SK-N-SH (cell line): Measurements from ENCODE around the gene WDR88. TPM values are rescaled to one million over a fixed set of nuclear protein-coding genes. Genes with fewer than 3 reads are reported as not detected.
A peak's percentile ranks its signal among the peaks of the same experiment; 100 is the strongest.

Experiments
- CTCF ChIA-PET: fragments of 300-600, 350-600 bp; formaldehyde crosslinking; extraction: SDS; loops from one replicate; lab custom pipeline; 2021; lab: Yijun Ruan, JAX
- POLR2A ChIA-PET: fragments of 350-600 bp; sonication (Branson Sonifier 250); formaldehyde crosslinking; extraction: SDS; loops from one replicate; lab custom pipeline; 2020; ENCODE audit warnings: antibody characterized with exemption, inconsistent platforms; lab: Yijun Ruan, JAX
- DNase-seq: peaks from one replicate; pipeline ENCODE4 v3.0.0; 2012
- H2AFZ ChIP-seq: fragments of 200-600 bp; sonication (generic); 2 replicates; pipeline ENCODE4 v1.8.1; 2016; ENCODE audit warnings: antibody characterized with exemption, mild to moderate bottlenecking, low read depth
- H3F3A ChIP-seq: fragments of 200-600 bp; sonication (generic); replicated peaks from 2 replicates; pipeline ENCODE3; 2016; ENCODE audit warnings: antibody characterized with exemption, mild to moderate bottlenecking; ENCODE audit not compliant: insufficient read depth
- H3K27ac ChIP-seq, 2 experiments: fragments of 200-500 bp in 1 of 2; fragments of 200-600 bp in 1 of 2; sonication (Bioruptor generic) in 1 of 2; sonication (generic), shearing (Covaris generic) in 1 of 2; 2 replicates each; pipeline versions ENCODE4 v1.5.1 to v1.6.1; 2014 to 2016; ENCODE audit warnings: low read depth in 2 of 2, inconsistent platforms in 1 of 2, low read length in 1 of 2, mild to moderate bottlenecking in 1 of 2, mixed read lengths in 1 of 2
- H3K27me3 ChIP-seq: fragments of 200-600 bp; sonication (generic), shearing (Covaris generic); 2 replicates; pipeline ENCODE4 v1.6.1; 2016; ENCODE audit warnings: mixed run types; ENCODE audit not compliant: insufficient read depth
- H3K36me3 ChIP-seq, 2 experiments: fragments of 200-500 bp in 1 of 2; fragments of 200-600 bp in 1 of 2; sonication (Bioruptor generic) in 1 of 2; sonication (generic) in 1 of 2; replicated peaks in 1 of 2; 2 replicates each; pipeline versions ENCODE3 to v1.5.1; 2014 to 2016; ENCODE audit warnings: low read length in 1 of 2, mild to moderate bottlenecking in 1 of 2; ENCODE audit not compliant: insufficient read depth in 2 of 2, control insufficient read depth in 1 of 2
- H3K4me1 ChIP-seq, 2 experiments: fragments of 200-500 bp in 1 of 2; fragments of 200-600 bp in 1 of 2; sonication (Bioruptor generic) in 1 of 2; sonication (generic), shearing (Covaris generic) in 1 of 2; 2 replicates each; pipeline versions ENCODE4 v1.5.1 to v1.6.1; 2014 to 2016; ENCODE audit warnings: low read depth in 1 of 2, low read length in 1 of 2, mixed run types in 1 of 2; ENCODE audit not compliant: insufficient read depth in 2 of 2, control insufficient read depth in 1 of 2
- H3K4me2 ChIP-seq: fragments of 200-600 bp; sonication (generic), shearing (Covaris generic); 2 replicates; pipeline ENCODE4 v1.6.1; 2017; ENCODE audit warnings: mixed run types
- H3K4me3 ChIP-seq, 2 experiments: fragments of 200-500 bp in 1 of 2; fragments of 200-600 bp in 1 of 2; sonication (Bioruptor generic) in 1 of 2; sonication (generic), shearing (Covaris generic) in 1 of 2; 2 replicates each; pipeline versions ENCODE4 v1.5.1 to v1.8.1; 2014 to 2016; ENCODE audit warnings: low read depth in 2 of 2, inconsistent platforms in 1 of 2, low read length in 1 of 2, mild to moderate bottlenecking in 1 of 2, mixed read lengths in 1 of 2, moderate library complexity in 1 of 2
- H3K79me2 ChIP-seq: fragments of 200-600 bp; sonication (generic); 2 replicates; pipeline ENCODE4 v1.8.1; 2017; ENCODE audit warnings: mild to moderate bottlenecking; ENCODE audit not compliant: insufficient read depth
- H3K9ac ChIP-seq: fragments of 200-600 bp; sonication (generic); 2 replicates; pipeline ENCODE4 v1.6.1; 2017; ENCODE audit warnings: mixed run types
- H3K9me2 ChIP-seq: fragments of 200-600 bp; sonication (generic); 2 replicates; pipeline ENCODE4 v1.6.1; 2017; ENCODE audit warnings: mixed run types
- H3K9me3 ChIP-seq: fragments of 200-600 bp; sonication (generic); 2 replicates; pipeline ENCODE4 v1.6.1; 2017; ENCODE audit warnings: mixed run types, mild to moderate bottlenecking, moderate library complexity
- H4K20me1 ChIP-seq: fragments of 200-600 bp; sonication (generic); 2 replicates; pipeline ENCODE4 v1.6.1; 2017; ENCODE audit warnings: mild to moderate bottlenecking, mixed run types; ENCODE audit not compliant: insufficient read depth
- CHD2 ChIP-seq: fragments of 150-350 bp; IDR thresholded peaks from 2 replicates; pipeline ENCODE4 v1.6.1; 2018; ENCODE audit warnings: low read length; ENCODE audit not compliant: partially characterized antibody
- CTCF ChIP-seq: fragments of 200-600 bp; sonication (generic); IDR thresholded peaks from 2 replicates; pipeline ENCODE4 v1.6.1; 2017; ENCODE audit warnings: antibody characterized with exemption, mild to moderate bottlenecking, moderate library complexity
- ELF1 ChIP-seq: IDR thresholded peaks from 2 replicates; pipeline ENCODE4 v1.4.0; 2012
- FOSL2 ChIP-seq: IDR thresholded peaks from 2 replicates; pipeline ENCODE4 v1.4.0; 2012; ENCODE audit warnings: low read depth, mild to moderate bottlenecking, moderate library complexity, borderline replicate concordance
- FOXJ3 ChIP-seq: sonication (generic); formaldehyde crosslinking; IDR thresholded peaks from 2 replicates; pipeline ENCODE4 v1.5.1; 2020; ENCODE audit warnings: mild to moderate bottlenecking, missing genetic modification reagents
- FOXM1 ChIP-seq: IDR thresholded peaks from 2 replicates; pipeline ENCODE4 v1.4.0; 2012; ENCODE audit warnings: low read depth, mild to moderate bottlenecking
- GATA2 ChIP-seq: sonication (generic); formaldehyde crosslinking; IDR thresholded peaks from 2 replicates; pipeline ENCODE4 v1.5.0; 2020; ENCODE audit warnings: mild to moderate bottlenecking, missing genetic modification reagents
- JUND ChIP-seq: IDR thresholded peaks from 2 replicates; pipeline ENCODE4 v1.4.0; 2012
- MEF2A ChIP-seq: IDR thresholded peaks from 2 replicates; pipeline ENCODE4 v1.4.0; 2012; ENCODE audit warnings: low read depth, borderline replicate concordance
- MXI1 ChIP-seq: IDR thresholded peaks from 2 replicates; pipeline ENCODE4 v1.6.1; 2012; ENCODE audit warnings: mild to moderate bottlenecking, low read depth, low read length, improper control_type of control experiment
- NRF1 ChIP-seq: IDR thresholded peaks from 2 replicates; pipeline ENCODE4 v1.6.1; 2012; ENCODE audit warnings: low read depth, mild to moderate bottlenecking, low read length
- POLR2AphosphoS5 ChIP-seq: IDR thresholded peaks from 2 replicates; pipeline ENCODE4 v1.6.1; 2012; ENCODE audit warnings: low read depth, low read length
- RAD21 ChIP-seq: IDR thresholded peaks from 2 replicates; pipeline ENCODE4 v1.6.1; 2012; ENCODE audit warnings: mild to moderate bottlenecking, low read length
- RCOR1 ChIP-seq: fragments of 150-350 bp; IDR thresholded peaks from 2 replicates; pipeline ENCODE4 v1.6.1; 2017; ENCODE audit warnings: antibody characterized with exemption, low read length
- REST ChIP-seq: IDR thresholded peaks from 2 replicates; pipeline ENCODE4 v1.6.1; 2012; ENCODE audit warnings: mild to moderate bottlenecking, low read depth, low read length, moderate library complexity
- RXRA ChIP-seq: IDR thresholded peaks from 2 replicates; pipeline ENCODE4 v1.4.0; 2012; ENCODE audit warnings: low read depth, mild to moderate bottlenecking, borderline replicate concordance
- SIN3A ChIP-seq: IDR thresholded peaks from 2 replicates; pipeline ENCODE4 v1.6.1; 2012; ENCODE audit warnings: low read depth, mild to moderate bottlenecking, low read length, moderate library complexity, borderline replicate concordance
- SMC3 ChIP-seq: IDR thresholded peaks from 2 replicates; pipeline ENCODE4 v1.6.1; 2012; ENCODE audit warnings: low read depth, low read length, improper control_type of control experiment
- TAF1 ChIP-seq: IDR thresholded peaks from 2 replicates; pipeline ENCODE4 v1.6.1; 2012; ENCODE audit warnings: low read depth, mild to moderate bottlenecking, low read length, moderate library complexity, borderline replicate concordance
- TCF12 ChIP-seq: IDR thresholded peaks from 2 replicates; pipeline ENCODE4 v1.4.0; 2012
- YY1 ChIP-seq: IDR thresholded peaks from 2 replicates; pipeline ENCODE4 v1.4.0; 2012; ENCODE audit warnings: low read depth, mild to moderate bottlenecking
- ZBTB33 ChIP-seq: IDR thresholded peaks from 2 replicates; pipeline ENCODE4 v1.4.0; 2012; ENCODE audit warnings: low read depth, borderline replicate concordance
- whole genome bisulfite sequencing: methylation state at CpG from one replicate; pipeline ENCODE4 v1.1.6; 2017; ENCODE audit warnings: low lambda C conversion rate; 5-methylcytosine and 5-hydroxymethylcytosine counted together
- polyA plus RNA-seq, 3 experiments: library from polyadenylated mRNA; depleted of rRNA; stranded (reverse); fragments of >200 nt; gene quantifications; 2 replicates each; pipeline ENCODE4 v1.2.3, GENCODE V29; 2012

Gene WDR88
- polyA plus RNA-seq, 1 of the 3 experiments (the other 2 are of a cell fraction), result not detected

- TF ChIP-seq SMC3 (peak; percentile 93), ELF1 (no peak), ZBTB33 (no peak), TCF12 (no peak), MXI1 (no peak), REST (no peak), MEF2A (no peak), TAF1 (no peak), SIN3A (no peak), YY1 (no peak), NRF1 (0 out of 2 replicates have a peak, but pooled peaks have one; percentile 44), GATA2 (CRISPR knock-in tag) (no peak), RCOR1 (no peak), FOXJ3 (CRISPR knock-in tag) (no peak)
These were observed 12.0 kb downstream of the WDR88 start (continued) for GRCh38 chr19:33143897-33144405.

GRCh38 chr19:33146209-33146608, 14.3 kb downstream of the WDR88 start:
- 93% methylated on average over 9 of the region's 9 CpGs for WGBS
- Histone ChIP-seq H3K27me3 (no peaks in the 10 kb centered on the region), H3K79me2 (no peaks in the 10 kb centered on the region), H3K4me1 (no peaks in the 10 kb centered on the region), H3K9ac (no peak overlapping the region), H3K9me3 (no peaks in the 10 kb centered on the region), H3K27ac (no peak overlapping the region), H3K9me2 (no peaks in the 10 kb centered on the region), H2AFZ (no peak overlapping the region), H3K4me2 (no peak overlapping the region), H3F3A (no peaks in the 10 kb centered on the region), H3K4me3 (no peak overlapping the region), H3K36me3 (no peaks in the 10 kb centered on the region), H4K20me1 (no peaks in the 10 kb centered on the region)
- CTCF ChIA-PET, result interaction anchor here (2.2 to 3.2 kb wide), 2 partner anchors 22 to 39 kb away, joined by 10 to 52 read pairs; no protein-coding TSS in a partner anchor
- DNase-seq, result no peak
- TF ChIP-seq RAD21 (no peak), FOSL2 (no peak), REST (no peak), CTCF (no peak), MXI1 (no peak), RCOR1 (no peak), CHD2 (no peak), FOXM1 (no peak), POLR2AphosphoS5 (no peak), RXRA (no peak), JUND (no peak), YY1 (no peak)
- POLR2A ChIA-PET, result no interaction called here
